Measurements from ENCODE around the gene ARSA. TPM values are rescaled to one million over a fixed set of nuclear protein-coding genes. Genes with fewer than 3 reads are reported as not detected.
A peak's percentile ranks its signal among the peaks of the same experiment; 100 is the strongest.

ARSA gene
- total RNA-seq, 1 experiment from 2014 or later = 11.3 TPM

GRCh38 chr22:50612528-50613221 is 15.3 kb downstream of the ARSA start:
- H3K9ac ChIP-seq (ENCODE audit: low read length) = no peak overlapping the region
- ATAC-seq = peak; percentile 22; the same call in 1 of the 2 replicates

GRCh38 chr22:50612168-50612527 is 15.8 kb downstream of the ARSA start:
- H3K9me2 ChIP-seq (replicated peaks; ENCODE audit: low read length) = no peaks in the 10 kb centered on the region
- POLR2A ChIA-PET (ENCODE audit: unreplicated experiment) = no interaction called here
- no peaks in the 10 kb centered on the region for H4K20me1 ChIP-seq (ENCODE audit: low read length)
- H3K27me3 ChIP-seq (ENCODE audit: low read length) = no peaks in the 10 kb centered on the region
- H3K4me2 ChIP-seq (ENCODE audit: low read length) = no peak overlapping the region
- intact Hi-C loops (cut with micrococcal nuclease) = no loop called here
- H3K9me3 ChIP-seq (ENCODE audit: low read length) = no peaks in the 10 kb centered on the region
- H3K4me3 ChIP-seq (ENCODE audit: low read length) = no peak overlapping the region
- no peaks in the 10 kb centered on the region for H3K36me3 ChIP-seq (ENCODE audit: low read depth, low read length)
- H3K27ac ChIP-seq (ENCODE audit: low read length) = no peak overlapping the region
- no TSS peak for BruUV-seq (replicated peaks)
- no peak overlapping the region for H2AFZ ChIP-seq (ENCODE audit: low read length)
- no peaks in the 10 kb centered on the region for H3K79me2 ChIP-seq (ENCODE audit: low read length)
- CTCF ChIA-PET = no interaction called here
- TF ChIP-seq EZH2phosphoT487 (IDR thresholded peaks at IDR 0.05; ENCODE audit: borderline replicate concordance, low read length) (no peak), EZH2 (IDR thresholded peaks at IDR 0.05; ENCODE audit: low read length, unreplicated experiment) (no peak)
- TF ChIP-seq, protein P1, sequence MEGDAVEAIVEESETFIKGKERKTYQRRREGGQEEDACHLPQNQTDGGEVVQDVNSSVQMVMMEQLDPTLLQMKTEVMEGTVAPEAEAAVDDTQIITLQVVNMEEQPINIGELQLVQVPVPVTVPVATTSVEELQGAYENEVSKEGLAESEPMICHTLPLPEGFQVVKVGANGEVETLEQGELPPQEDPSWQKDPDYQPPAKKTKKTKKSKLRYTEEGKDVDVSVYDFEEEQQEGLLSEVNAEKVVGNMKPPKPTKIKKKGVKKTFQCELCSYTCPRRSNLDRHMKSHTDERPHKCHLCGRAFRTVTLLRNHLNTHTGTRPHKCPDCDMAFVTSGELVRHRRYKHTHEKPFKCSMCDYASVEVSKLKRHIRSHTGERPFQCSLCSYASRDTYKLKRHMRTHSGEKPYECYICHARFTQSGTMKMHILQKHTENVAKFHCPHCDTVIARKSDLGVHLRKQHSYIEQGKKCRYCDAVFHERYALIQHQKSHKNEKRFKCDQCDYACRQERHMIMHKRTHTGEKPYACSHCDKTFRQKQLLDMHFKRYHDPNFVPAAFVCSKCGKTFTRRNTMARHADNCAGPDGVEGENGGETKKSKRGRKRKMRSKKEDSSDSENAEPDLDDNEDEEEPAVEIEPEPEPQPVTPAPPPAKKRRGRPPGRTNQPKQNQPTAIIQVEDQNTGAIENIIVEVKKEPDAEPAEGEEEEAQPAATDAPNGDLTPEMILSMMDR (conservative IDR thresholded peaks at IDR 0.05; ENCODE audit: low read depth, low read length) = no peak
- DNase-seq (no peak), ATAC-seq (no peak)
- H3F3A ChIP-seq (ENCODE audit: low read length, unreplicated experiment) = no peaks in the 10 kb centered on the region
- no peak overlapping the region for H3K9ac ChIP-seq (ENCODE audit: low read length)
- no peaks in the 10 kb centered on the region for H3K4me1 ChIP-seq (ENCODE audit: insufficient read depth, low read length)

More at GRCh38 chr22:50612528-50613221, 15.3 kb downstream of the ARSA start:
- H3K27me3 ChIP-seq (ENCODE audit: low read length) = no peaks in the 10 kb centered on the region
- no peaks in the 10 kb centered on the region for H3F3A ChIP-seq (ENCODE audit: low read length, unreplicated experiment)
- no TSS peak for BruUV-seq (replicated peaks)
- H3K4me3 ChIP-seq (ENCODE audit: low read length) = no peak overlapping the region
- intact Hi-C loops (cut with micrococcal nuclease) = no loop called here
- no peaks in the 10 kb centered on the region for H3K9me3 ChIP-seq (ENCODE audit: low read length)
- no peaks in the 10 kb centered on the region for H3K4me1 ChIP-seq (ENCODE audit: insufficient read depth, low read length)
- no peaks in the 10 kb centered on the region for H4K20me1 ChIP-seq (ENCODE audit: low read length)
- H3K79me2 ChIP-seq (ENCODE audit: low read length) = no peaks in the 10 kb centered on the region
- no peaks in the 10 kb centered on the region for H3K36me3 ChIP-seq (ENCODE audit: low read depth, low read length)
- POLR2A ChIA-PET (ENCODE audit: unreplicated experiment) = no interaction called here
- no peak for DNase-seq
- TF ChIP-seq, protein P1 (conservative IDR thresholded peaks at IDR 0.05; ENCODE audit: low read depth, low read length) = no peak
- TF ChIP-seq EZH2 (IDR thresholded peaks at IDR 0.05; ENCODE audit: low read length, unreplicated experiment) (no peak), EZH2phosphoT487 (IDR thresholded peaks at IDR 0.05; ENCODE audit: borderline replicate concordance, low read length) (no peak)
- no peak overlapping the region for H2AFZ ChIP-seq (ENCODE audit: low read length)
- no peaks in the 10 kb centered on the region for H3K9me2 ChIP-seq (replicated peaks; ENCODE audit: low read length)
- no peak overlapping the region for H3K27ac ChIP-seq (ENCODE audit: low read length)
- CTCF ChIA-PET = no interaction called here
- no peak overlapping the region for H3K4me2 ChIP-seq (ENCODE audit: low read length)

GRCh38 chr22:50611341-50612060 is 16.5 kb downstream of the ARSA start:
- Histone ChIP-seq H3K9ac (ENCODE audit: low read length) (no peak overlapping the region), H3K4me1 (ENCODE audit: insufficient read depth, low read length) (no peaks in the 10 kb centered on the region), H4K20me1 (ENCODE audit: low read length) (no peaks in the 10 kb centered on the region), H3K4me3 (ENCODE audit: low read length) (no peak overlapping the region), H3K9me2 (replicated peaks; ENCODE audit: low read length) (no peaks in the 10 kb centered on the region), H3K79me2 (ENCODE audit: low read length) (no peaks in the 10 kb centered on the region), H3K27me3 (ENCODE audit: low read length) (no peaks in the 10 kb centered on the region), H2AFZ (ENCODE audit: low read length) (no peak overlapping the region), H3K27ac (ENCODE audit: low read length) (no peak overlapping the region), H3K36me3 (ENCODE audit: low read depth, low read length) (no peaks in the 10 kb centered on the region), H3K9me3 (ENCODE audit: low read length) (no peaks in the 10 kb centered on the region), H3F3A (ENCODE audit: low read length, unreplicated experiment) (no peaks in the 10 kb centered on the region), H3K4me2 (ENCODE audit: low read length) (no peak overlapping the region)
- TF ChIP-seq EZH2 (IDR thresholded peaks at IDR 0.05; ENCODE audit: low read length, unreplicated experiment) (no peak), EZH2phosphoT487 (IDR thresholded peaks at IDR 0.05; ENCODE audit: borderline replicate concordance, low read length) (no peak)
- TF ChIP-seq, protein P1 (conservative IDR thresholded peaks at IDR 0.05; ENCODE audit: low read depth, low read length) = no peak
- ChIA-PET POLR2A (ENCODE audit: unreplicated experiment) (no interaction called here), CTCF (no interaction called here)
- intact Hi-C loops (cut with micrococcal nuclease) = no loop called here
- DNase-seq (no peak), ATAC-seq (no peak)
- BruUV-seq (replicated peaks) = no TSS peak
